Heart right ventricle (tissue), 16 donors: ENCODE results near the gene ALKBH4. TPM values are rescaled to one million over a fixed set of nuclear protein-coding genes. Genes with fewer than 3 reads are reported as not detected.
"Not testable (repeated sequence)": the region's sequence is repeated elsewhere in the genome, so short reads cannot be mapped to it uniquely, and the experiment has no call there.

ENCODE experiments used
- ATAC-seq, 8 donors: fragments of 200-7000 bp; cut with Tn5 transposase; one replicate each; pipeline ENCODE4 v1.9.1; 2020; ENCODE audit warnings: mild to moderate bottlenecking in 8 of 8, moderate library complexity in 8 of 8, moderate number of reproducible peaks in 1 of 8
- DNase-seq, 2 donors: peaks; one replicate each; pipeline ENCODE4 v3.0.0-alpha.2; 2020
- H3K27ac ChIP-seq, 10 donors: fragments of 200-600 bp; sonication (generic) in 2 of 10; one replicate each; pipeline versions ENCODE4 v1.5.0 to v1.8.0; 2020 to 2022; ENCODE audit warnings: mild to moderate bottlenecking in 3 of 10
- H3K27me3 ChIP-seq, 7 donors: fragments of 200-600 bp; one replicate each; pipeline ENCODE4 v1.8.0; 2021 to 2022; ENCODE audit warnings: mild to moderate bottlenecking in 2 of 7
- H3K36me3 ChIP-seq, 9 donors: fragments of 200-600 bp; sonication (generic) in 1 of 9; one replicate each; pipeline versions ENCODE4 v1.5.0 to v1.8.0; 2020 to 2022; ENCODE audit warnings: mild to moderate bottlenecking in 2 of 9
- H3K4me1 ChIP-seq, 9 donors: fragments of 200-600 bp; sonication (generic) in 1 of 9; one replicate each; pipeline versions ENCODE4 v1.5.0 to v1.8.0; 2020 to 2022; ENCODE audit warnings: mild to moderate bottlenecking in 4 of 9
- H3K4me3 ChIP-seq, 10 donors: fragments of 200-600 bp; sonication (generic) in 2 of 10; one replicate each; pipeline versions ENCODE4 v1.5.0 to v1.8.0; 2020 to 2022; ENCODE audit warnings: mild to moderate bottlenecking in 7 of 10, moderate library complexity in 2 of 10
- H3K9me3 ChIP-seq, 11 donors: fragments of 200-600 bp in 10 of 11; sonication (generic) in 2 of 11; one replicate each; pipeline versions ENCODE4 v1.5.0 to v1.8.0; 2013 to 2022; ENCODE audit warnings: mild to moderate bottlenecking in 2 of 11, control low read depth in 1 of 11, moderate library complexity in 1 of 11
- WGBS, 2 donors: extraction: QIAGEN DNeasy Blood & Tissue Kit; methylation state at CpG; one replicate each; pipeline ENCODE4 v1.1.7; 2013; ENCODE audit warnings: inconsistent platforms in 1 of 2; 5-methylcytosine and 5-hydroxymethylcytosine counted together
- intact Hi-C, 10 donors: fragments of 100-400 bp; cut with DNase I; formaldehyde crosslinking; loops; one replicate each; pipeline versions ENCODE4 v1.11.1 to v1.14.2; 2022
- polyA plus RNA-seq, 2 donors: library from polyadenylated mRNA; stranded (reverse); fragments of 200-250 nt; gene quantifications; one replicate each; pipeline ENCODE4 v1.2.3, GENCODE V29; 2013
- total RNA-seq, 10 donors: library from RNA; stranded (reverse); fragmentation: NEBNext Ultra II Directional in 3 of 10; extraction: Animal tissue kit (Norgen Biotek cat#: 25700) in 3 of 10; gene quantifications; one replicate each; pipeline versions ENCODE4 v1.2.1 to v1.2.4, GENCODE V29; 2021 to 2023
- TF ChIP-seq, protein P1 (sequence below), 9 donors: fragments of 200-600 bp; sonication (generic) in 2 of 9; IDR thresholded peaks; one replicate each; pipeline versions ENCODE4 v1.5.0 to v1.8.0; 2021 to 2022; ENCODE audit warnings: antibody characterized with exemption in 9 of 9, mild to moderate bottlenecking in 5 of 9, moderate library complexity in 1 of 9
- donor health status: Arrhythmogenic right ventricular cardiomyopathy.
- donor health status: ischemic (EF 13 %, LVEDD 7.1; RV severe dilation, severe dysfunction).
- donor health status: healthy with polysubstance abuse.
- donor health status: DM: no; HTN: yes; CAD: no.
- donor health status: DM: no; HTN: no; CAD: no.
- donor health status: ischemic (EF 25% LVEDD 6.9; RV normal size, moderate dysfunction).
- donor health status: ischemic (EF 25% LVEDD 5.7; RV mildly dilated, moderate dysfunction).
- donor health status: healthy.
- donor health status: DM: yes; HTN: yes; CAD: no.
- donor health status: Ischemic cardiomyopathy.
- donor health status: ischemic (EF 35%, LVEDD 5.7; RV mildly dilated, moderate dysfunction).
- donor health status: nonischemic (EF 11% LVEDD 7.7; RV severe dilation, severe dysfunction).
- donor health status: DM: yes; HTN: yes; CAD: no.
- donor health status: PGD.
- donor health status: ischemic (EF 29% LVEDD 5.4; RV normal size, mild dysfunction).
- donor health status: nonischemic (EF 23%, LVEDD 6.1; RV moderate dilation, normal function).

Gene ALKBH4
- total and polyA plus RNA-seq, 12 donors: 4.4 to 8.6 (median 6.7) TPM

DNA sequence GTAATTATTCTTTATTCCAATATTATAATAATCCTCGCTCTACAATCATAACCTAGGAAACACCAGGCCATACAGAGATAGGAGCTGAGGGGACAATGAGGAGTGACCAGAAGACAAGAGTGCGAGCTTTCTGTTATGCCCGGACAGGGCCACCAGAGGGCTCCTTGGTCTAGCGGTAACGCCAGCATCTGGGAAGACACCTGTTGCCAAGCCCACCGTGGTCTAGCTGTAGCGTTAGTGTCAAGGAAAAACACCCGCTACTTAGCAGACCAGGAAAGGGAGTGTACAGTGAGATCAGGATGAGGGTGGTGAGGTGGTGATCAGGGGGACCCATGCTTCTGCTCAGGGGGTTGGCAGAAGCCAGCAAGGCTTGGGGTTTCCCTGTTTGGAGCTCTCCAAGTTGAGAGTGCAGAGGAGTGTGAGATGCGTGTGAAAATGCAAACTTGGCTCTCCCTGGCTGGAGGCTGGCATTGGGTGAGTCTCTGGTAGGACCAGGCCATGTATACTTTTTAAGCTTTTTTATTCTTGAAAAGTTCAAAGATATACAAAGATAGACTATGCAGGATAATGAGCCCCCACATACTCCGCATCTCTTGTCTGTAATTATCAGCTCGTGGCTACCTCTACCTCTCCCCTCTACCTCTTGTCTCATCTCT is 15.4 kb upstream of the ALKBH4 start:
- H3K4me3 ChIP-seq, H3K27ac ChIP-seq, H3K9me3 ChIP-seq, intact Hi-C loops, H3K36me3 ChIP-seq, H3K27me3 ChIP-seq, H3K4me1 ChIP-seq: not testable (repeated sequence)
- TF ChIP-seq, protein P1, sequence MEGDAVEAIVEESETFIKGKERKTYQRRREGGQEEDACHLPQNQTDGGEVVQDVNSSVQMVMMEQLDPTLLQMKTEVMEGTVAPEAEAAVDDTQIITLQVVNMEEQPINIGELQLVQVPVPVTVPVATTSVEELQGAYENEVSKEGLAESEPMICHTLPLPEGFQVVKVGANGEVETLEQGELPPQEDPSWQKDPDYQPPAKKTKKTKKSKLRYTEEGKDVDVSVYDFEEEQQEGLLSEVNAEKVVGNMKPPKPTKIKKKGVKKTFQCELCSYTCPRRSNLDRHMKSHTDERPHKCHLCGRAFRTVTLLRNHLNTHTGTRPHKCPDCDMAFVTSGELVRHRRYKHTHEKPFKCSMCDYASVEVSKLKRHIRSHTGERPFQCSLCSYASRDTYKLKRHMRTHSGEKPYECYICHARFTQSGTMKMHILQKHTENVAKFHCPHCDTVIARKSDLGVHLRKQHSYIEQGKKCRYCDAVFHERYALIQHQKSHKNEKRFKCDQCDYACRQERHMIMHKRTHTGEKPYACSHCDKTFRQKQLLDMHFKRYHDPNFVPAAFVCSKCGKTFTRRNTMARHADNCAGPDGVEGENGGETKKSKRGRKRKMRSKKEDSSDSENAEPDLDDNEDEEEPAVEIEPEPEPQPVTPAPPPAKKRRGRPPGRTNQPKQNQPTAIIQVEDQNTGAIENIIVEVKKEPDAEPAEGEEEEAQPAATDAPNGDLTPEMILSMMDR (IDR thresholded peaks at IDR 0.05): peak in 6 of 9 donors; percentile 10 to 57 (median 46)
- WGBS, 2 donors: 4 to 5% methylated on average over 6 to 8 of the region's 11 CpGs
- DNase-seq (peak; percentile 19 to 23), ATAC-seq (peak in 2 of 8 donors; percentile 28 to 63)

DNA sequence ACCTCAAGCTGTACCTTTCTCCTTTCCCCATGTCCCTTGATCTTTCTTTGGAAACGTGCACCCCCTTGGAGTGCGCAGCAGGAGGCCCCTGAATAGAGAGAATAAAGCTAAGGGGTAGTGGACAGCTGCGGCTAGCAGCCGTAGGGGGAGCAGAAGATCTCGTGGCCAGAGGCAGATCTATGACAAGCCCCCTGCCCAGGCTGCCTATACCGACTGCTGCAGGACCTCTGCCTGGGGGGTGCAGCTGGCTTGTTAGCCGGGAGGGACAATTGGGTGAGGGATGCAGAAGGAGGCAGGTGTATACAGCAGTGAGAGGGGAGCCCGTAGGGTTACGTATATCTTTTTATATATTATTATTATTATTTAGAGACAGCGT is 14.5 kb upstream of the ALKBH4 start:
- intact Hi-C loops, H3K9me3 ChIP-seq, H3K4me1 ChIP-seq, H3K36me3 ChIP-seq, H3K27me3 ChIP-seq, DNase-seq: not testable (repeated sequence)
- WGBS, 2 donors: 0% methylated on average over 2 of the region's 10 CpGs
- Histone ChIP-seq H3K27ac (peak overlapping the region in 1 of 10 donors; percentile 39), H3K4me3 (peak overlapping the region in 1 of 10 donors; percentile 60)
- ATAC-seq: peak in 3 of 8 donors; percentile 3 to 39 (median 36)

DNA sequence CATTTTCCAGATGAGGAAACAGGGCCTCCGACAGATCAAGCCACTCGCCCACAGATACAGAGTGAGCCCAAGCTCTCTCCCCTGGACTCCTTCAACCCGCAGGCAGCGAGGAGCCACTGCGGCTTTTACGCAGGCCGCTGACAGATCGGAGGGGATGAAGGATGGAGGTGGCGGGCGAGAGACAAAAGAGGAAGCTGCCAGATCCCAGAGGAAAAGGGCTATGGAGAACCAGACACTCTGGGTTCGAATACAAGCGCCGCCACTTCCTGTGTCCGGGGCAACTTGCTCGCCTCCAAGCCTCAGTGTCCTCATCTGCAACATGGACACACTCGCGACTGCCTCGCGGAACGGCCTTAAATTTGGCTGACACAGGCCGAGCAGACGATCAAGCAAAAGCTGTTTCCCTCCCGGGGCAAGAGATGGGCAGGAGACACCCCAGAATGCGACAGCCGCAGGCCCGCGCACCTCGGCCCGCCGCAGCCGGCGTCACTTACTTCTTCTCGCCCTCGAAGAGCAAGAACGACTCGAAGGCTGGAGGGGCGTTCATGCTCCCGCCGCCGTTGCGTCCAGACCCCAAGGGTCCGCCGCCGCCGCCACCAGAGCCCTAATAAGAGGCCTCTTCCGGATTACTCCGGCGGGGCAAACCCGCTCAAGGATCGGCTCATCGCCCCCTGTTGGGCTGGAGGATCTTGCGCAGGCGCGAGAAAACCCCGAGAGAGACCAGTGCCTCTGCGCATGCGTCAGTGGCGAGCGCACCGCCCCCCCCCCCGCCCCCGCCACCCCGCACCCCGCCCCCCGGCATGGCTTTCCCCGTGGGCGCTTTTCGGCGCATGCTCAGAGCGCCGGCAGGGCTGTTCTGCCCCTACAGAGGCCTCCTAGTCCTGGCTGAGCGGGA is 13.9 kb upstream of the ALKBH4 start, which contains the start of gene POLR2J:
TSS of gene POLR2J (minus strand) at position 609 of the 895 bp plus-strand sequence. CDS start at position 547, 62 bp downstream.
- peaks cover 0 to 10% (median 0%) of the 10 kb centered on the region in 9 donors for H3K36me3 ChIP-seq
- intact Hi-C loops, H3K27me3 ChIP-seq, H3K9me3 ChIP-seq, H3K4me1 ChIP-seq: not testable (repeated sequence)
- ATAC-seq (peak; percentile 93 to 97 (median 96)), DNase-seq (peak; percentile 88 to 91)
- H3K4me3 ChIP-seq: peak within 1 kb of the TSS in 9 of 10 donors; percentile 30 to 60 (median 55)
- 0 to 1% methylated on average over 38 to 51 of the region's 72 CpGs for WGBS, 2 donors
- TF ChIP-seq, protein P1 (IDR thresholded peaks at IDR 0.05): peak; percentile 21 to 77 (median 51)
- H3K27ac ChIP-seq: peak within 1 kb of the TSS in 3 of 10 donors; percentile 39 to 56 (median 50)

DNA sequence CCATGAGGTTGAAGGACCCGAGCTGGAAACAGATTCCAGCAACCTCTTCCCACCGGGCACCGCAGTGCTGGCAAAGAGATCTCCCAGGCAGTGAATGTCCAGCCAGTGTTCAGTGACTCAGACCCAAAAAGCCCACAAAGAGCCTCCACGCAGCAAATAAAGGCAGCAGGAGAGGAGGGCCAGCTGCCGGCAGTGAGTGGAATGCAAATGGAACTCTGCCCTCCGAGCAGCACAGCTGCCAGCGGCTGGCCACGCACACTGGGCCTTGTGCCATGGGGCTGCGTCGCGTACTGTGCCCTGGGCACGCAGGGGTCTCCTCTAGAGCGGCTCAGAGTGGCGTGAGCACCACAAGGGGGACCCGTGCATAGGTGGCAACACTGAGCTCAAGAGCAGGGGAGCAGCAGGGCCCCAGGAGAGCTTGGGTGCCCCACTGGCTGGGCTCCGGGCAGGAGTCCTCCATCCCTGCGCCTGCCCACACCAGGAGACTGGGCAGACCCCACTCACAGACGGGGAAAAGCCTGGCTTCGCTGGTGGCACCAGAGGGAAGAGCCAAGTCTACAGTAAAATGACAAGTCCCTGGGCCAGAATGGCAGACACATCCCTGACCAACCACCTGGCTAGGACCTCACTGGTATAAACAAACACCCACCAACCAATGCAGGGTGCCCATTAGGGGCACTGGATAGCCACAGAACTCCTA is 10.2 kb upstream of the ALKBH4 start:
- H3K4me3 ChIP-seq, H3K27me3 ChIP-seq, DNase-seq, H3K4me1 ChIP-seq, ATAC-seq, H3K9me3 ChIP-seq, intact Hi-C loops, H3K27ac ChIP-seq: not testable (repeated sequence)
- H3K36me3 ChIP-seq: peaks cover 0 to 41% (median 0%) of the 10 kb centered on the region in 9 donors
- WGBS, 2 donors: 67 to 74% methylated on average over 8 to 9 of the region's 19 CpGs

DNA sequence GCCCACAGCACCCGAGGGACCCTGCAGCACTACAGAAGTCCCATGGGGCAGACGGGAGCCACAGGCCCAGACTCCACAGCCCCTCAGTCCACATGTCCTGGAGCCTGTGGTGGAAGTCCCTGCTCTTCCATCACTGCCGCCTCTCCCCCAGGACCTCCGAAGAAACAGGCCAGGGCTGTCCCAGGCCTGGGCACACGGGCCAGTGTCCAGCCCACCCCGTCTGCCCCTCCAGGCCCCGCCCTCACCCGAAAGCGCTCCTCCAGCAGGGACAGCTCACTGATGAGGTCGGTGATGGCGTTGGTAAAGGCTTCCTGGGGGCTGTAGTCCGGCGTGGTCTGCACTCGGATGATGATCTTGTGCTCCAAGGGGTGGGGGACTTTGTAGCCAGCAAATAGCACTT is 9.5 kb upstream of the ALKBH4 start:
- 81 to 89% methylated on average over 9 of the region's 14 CpGs for WGBS, 2 donors
- intact Hi-C loops, H3K4me3 ChIP-seq, H3K27me3 ChIP-seq, H3K9me3 ChIP-seq, H3K4me1 ChIP-seq, H3K27ac ChIP-seq, ATAC-seq: not testable (repeated sequence)
- H3K36me3 ChIP-seq: peaks cover 0 to 47% (median 0%) of the 10 kb centered on the region in 9 donors
- peak in 1 of 2 donors; percentile 5 for DNase-seq
